ENCODE measurements around the gene ZFYVE16.
"Not testable (repeated sequence)": the region's sequence is repeated elsewhere in the genome, so short reads cannot be mapped to it uniquely, and the experiment has no call there.

Gene ZFYVE16

GRCh38 chr5:80491296-80491695 lies 83.4 kb downstream of the ZFYVE16 start:
- no peak for DNase-seq

GRCh38 chr5:80492741-80493140 lies 84.9 kb downstream of the ZFYVE16 start:
- no peak for DNase-seq

- DNase-seq, result not testable (repeated sequence)
Measured at GRCh38 chr5:80493443-80493842, 85.6 kb downstream of the ZFYVE16 start.

GRCh38 chr5:80495891-80496290 lies 88.0 kb downstream of the ZFYVE16 start:
- no peak for DNase-seq

GRCh38 chr5:80502800-80503199 lies 94.9 kb downstream of the ZFYVE16 start:
- DNase-seq, result no peak

- DNase-seq, result peak; percentile 4
Measured at GRCh38 chr5:80503641-80504040, 95.8 kb downstream of the ZFYVE16 start.

- no peak for DNase-seq
Measured at GRCh38 chr5:80504833-80505232, 97.0 kb downstream of the ZFYVE16 start.

GRCh38 chr5:80507663-80508062 lies 99.8 kb downstream of the ZFYVE16 start:
- DNase-seq, result no peak

- DNase-seq, result no peak
Measured at GRCh38 chr5:80508844-80509243, 101.0 kb downstream of the ZFYVE16 start.

GRCh38 chr5:80509362-80509761 lies 101.5 kb downstream of the ZFYVE16 start:
- no peak for DNase-seq

GRCh38 chr5:80516826-80517225 lies 109.0 kb downstream of the ZFYVE16 start:
- no peak for DNase-seq

All from CD4-positive, alpha-beta T cell treated with Interleukin-21 for 1 hour (primary cell).